ENCODE results near the gene BRD7. TPM values are rescaled to one million over a fixed set of nuclear protein-coding genes. Genes with fewer than 3 reads are reported as not detected.

BRD7 gene
- total and polyA plus RNA-seq, 2 of the 13 experiments (the other 11 are each of a cell fraction or from before 2014, with no cell fraction given) = 82.3 to 149 TPM

GRCh38 chr16:50338371-50339231 lies 30.2 kb downstream of the BRD7 start (continued):
- TF ChIP-seq ZNF407 (CRISPR knock-in tag; IDR thresholded peaks at IDR 0.05; ENCODE audit: not compliant biosample characterization) (no peak), ZNF777 (CRISPR knock-in tag; IDR thresholded peaks at IDR 0.05) (no peak)
- TF ChIP-seq, protein P1, sequence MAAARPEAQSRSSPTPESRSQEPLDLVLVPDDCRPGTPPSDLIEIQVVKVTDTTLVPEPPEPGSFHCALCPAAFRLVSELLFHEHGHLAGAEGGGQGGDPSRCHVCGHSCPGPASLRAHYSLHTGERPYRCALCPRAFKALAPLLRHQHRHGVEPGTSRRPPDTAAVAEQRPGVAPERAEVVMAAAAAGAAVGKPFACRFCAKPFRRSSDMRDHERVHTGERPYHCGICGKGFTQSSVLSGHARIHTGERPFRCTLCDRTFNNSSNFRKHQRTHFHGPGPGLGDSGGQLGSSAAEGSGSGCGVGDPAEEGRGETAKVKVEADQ (CRISPR knock-in tag; IDR thresholded peaks at IDR 0.05; ENCODE audit: borderline replicate concordance) = no peak

Measured in HepG2 (cell line).